H1 (cell line): ENCODE measurements around the gene GLB1L2. TPM values are rescaled to one million over a fixed set of nuclear protein-coding genes. Genes with fewer than 3 reads are reported as not detected.

ENCODE experiments used
- KDM1A ChIP-seq: fragments of 200-600, 300-600 bp; sonication (generic); IDR thresholded peaks from 2 replicates; pipeline ENCODE4 v1.7.1; 2016; ENCODE audit warnings: mild to moderate bottlenecking, low read length, borderline replicate concordance
- SP2 ChIP-seq: IDR thresholded peaks from 2 replicates; pipeline ENCODE4 v1.6.1; 2012; ENCODE audit warnings: mild to moderate bottlenecking, low read length, inconsistent platforms
- SP4 ChIP-seq: IDR thresholded peaks from 2 replicates; pipeline ENCODE4 v1.6.1; 2012; ENCODE audit warnings: low read length, inconsistent platforms
- polyA plus RNA-seq, 7 experiments: library from polyadenylated mRNA; depleted of rRNA in 3 of 7; stranded (reverse) in 5 of 7; unstranded in 2 of 7; fragments of >200 nt in 5 of 7; fragments of 200-250 nt in 2 of 7; gene quantifications; 1 replicate in 5 of 7; 2 replicates in 1 of 7; 4 replicates in 1 of 7; pipeline versions ENCODE4 v1.2.1 to v1.2.3, GENCODE V29; 2011 to 2013; ENCODE audit warnings: missing spikeins in 2 of 7, mixed read lengths in 2 of 7
- total RNA-seq: library from RNA; stranded (reverse); fragmentation: NEBNext Ultra II Directional; extraction: Animal tissue kit (Norgen Biotek cat#: 25700); gene quantifications from 2 replicates; pipeline ENCODE4 v1.2.1, GENCODE V29; 2021

GLB1L2 gene
- total and polyA plus RNA-seq, 2 of the 8 experiments (the other 6 are each of a cell fraction or from before 2014, with no cell fraction given), result 4.4 to 7.9 TPM

DNA sequence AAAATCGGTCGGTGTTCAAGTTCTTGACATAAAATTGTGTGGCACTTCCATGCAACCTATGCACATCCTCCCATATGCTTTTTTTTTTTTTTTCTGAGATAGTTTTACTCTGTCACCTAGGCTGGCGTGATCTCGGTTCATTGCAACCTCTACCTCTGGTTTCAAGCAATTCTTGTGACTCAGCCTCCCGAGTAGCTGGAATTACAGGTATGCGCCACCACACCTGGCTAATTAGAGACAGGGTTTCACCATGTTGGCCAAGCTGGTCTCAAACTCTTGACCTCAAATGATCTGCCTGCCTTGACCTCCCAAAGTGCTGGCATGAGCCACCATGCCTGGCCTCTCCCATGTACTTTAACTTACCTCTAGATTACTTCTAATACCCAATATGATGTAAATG lies 40.6 kb upstream of the GLB1L2 start (continued):
- no peak for TF ChIP-seq KDM1A
- no peak for TF ChIP-seq SP2
- TF ChIP-seq SP4, result no peak
